MM.1S (cell line): ENCODE results near the gene DZIP1.
A peak's percentile ranks its signal among the peaks of the same experiment; 100 is the strongest.

Experiments
- DNase-seq: peaks from one replicate; pipeline ENCODE4 v3.0.0-alpha.2; 2015
- H2AFZ ChIP-seq: fragments of 300-600 bp; sonication (generic); 2 replicates; pipeline ENCODE4 v1.6.0; 2016; ENCODE audit warnings: antibody characterized with exemption, low read length
- H3F3A ChIP-seq: fragments of 300-600 bp; sonication (generic); 2 replicates; pipeline ENCODE4 v1.6.1; 2016; ENCODE audit warnings: mild to moderate bottlenecking, antibody characterized with exemption, low read length, moderate library complexity, mixed read lengths; ENCODE audit not compliant: insufficient read depth
- H3K27ac ChIP-seq: fragments of 300-600 bp; sonication (generic); 2 replicates; pipeline ENCODE4 v1.5.1; 2016; ENCODE audit warnings: mild to moderate bottlenecking, low read length
- H3K27me3 ChIP-seq: fragments of 300-600 bp; sonication (generic); replicated peaks from 2 replicates; pipeline ENCODE4 v1.6.0; 2016; ENCODE audit warnings: low read length; ENCODE audit not compliant: insufficient read depth
- H3K36me3 ChIP-seq: fragments of 300-600 bp; sonication (generic); replicated peaks from 2 replicates; pipeline ENCODE4 v1.6.1; 2016; ENCODE audit warnings: mild to moderate bottlenecking, low read length, mixed read lengths; ENCODE audit not compliant: insufficient read depth
- H3K4me1 ChIP-seq: fragments of 300-600 bp; sonication (generic); 2 replicates; pipeline ENCODE4 v1.6.1; 2016; ENCODE audit warnings: low read length, mixed read lengths
- H3K4me2 ChIP-seq: fragments of 300-600 bp; sonication (generic); 2 replicates; pipeline ENCODE4 v1.6.0; 2016; ENCODE audit warnings: low read depth, low read length
- H3K4me3 ChIP-seq: fragments of 300-600 bp; sonication (generic); 2 replicates; pipeline ENCODE4 v1.5.1; 2016; ENCODE audit warnings: low read length, mixed read lengths
- H3K79me2 ChIP-seq: fragments of 300-600 bp; sonication (generic); 2 replicates; pipeline ENCODE4 v1.6.1; 2016; ENCODE audit warnings: mixed run types, low read length, mixed read lengths
- H3K9ac ChIP-seq: fragments of 300-600 bp; sonication (generic); 2 replicates; pipeline ENCODE4 v1.6.1; 2016; ENCODE audit warnings: low read length, mixed read lengths
- H3K9me2 ChIP-seq: fragments of 300-600 bp; sonication (generic); replicated peaks from 2 replicates; pipeline ENCODE4 v1.6.1; 2016; ENCODE audit warnings: mild to moderate bottlenecking, low read length, mixed read lengths; ENCODE audit not compliant: insufficient read depth
- H3K9me3 ChIP-seq: fragments of 300-600 bp; sonication (generic); replicated peaks from 2 replicates; pipeline ENCODE4 v1.6.1; 2016; ENCODE audit warnings: mild to moderate bottlenecking, low read length, mixed read lengths; ENCODE audit not compliant: insufficient read depth
- H4K20me1 ChIP-seq: fragments of 300-600 bp; sonication (generic); 2 replicates; pipeline ENCODE4 v1.6.1; 2016; ENCODE audit warnings: mild to moderate bottlenecking, low read length, moderate library complexity, mixed read lengths; ENCODE audit not compliant: insufficient read depth
- CTCF ChIP-seq: fragments of 300-600 bp; sonication (generic); IDR thresholded peaks from 2 replicates; pipeline ENCODE4 v1.5.1; 2016; ENCODE audit warnings: antibody characterized with exemption, low read length, mixed read lengths
- EZH2 ChIP-seq: fragments of 300-600 bp; sonication (generic); optimal IDR thresholded peaks from 2 replicates; pipeline ENCODE3; 2017; ENCODE audit warnings: low read depth, mild to moderate bottlenecking, antibody characterized with exemption, low read length, mixed read lengths
- EZH2phosphoT487 ChIP-seq: fragments of 300-600 bp; sonication (generic); IDR thresholded peaks from 2 replicates; pipeline ENCODE4 v1.6.1; 2018; ENCODE audit warnings: antibody characterized with exemption, low read length

Gene DZIP1

GRCh38 chr13:95553581-95554385 lies 90.7 kb downstream of the DZIP1 start:
- Histone ChIP-seq H3K79me2 (no peaks in the 10 kb centered on the region), H3K27ac (no peak overlapping the region), H3K9ac (no peak overlapping the region), H4K20me1 (no peaks in the 10 kb centered on the region), H3K9me2 (no peaks in the 10 kb centered on the region), H3K27me3 (no peaks in the 10 kb centered on the region), H2AFZ (0 out of 2 replicates have a peak overlapping the region, but pooled peaks have one; percentile 17), H3K4me3 (peak overlapping the region; percentile 50), H3K4me1 (no peaks in the 10 kb centered on the region), H3K4me2 (peak overlapping the region; percentile 37; the same call in 1 of the 2 replicates), H3K9me3 (no peaks in the 10 kb centered on the region), H3K36me3 (no peaks in the 10 kb centered on the region), H3F3A (no peaks in the 10 kb centered on the region)
- TF ChIP-seq EZH2phosphoT487 (no peak), EZH2 (no peak), CTCF (no peak)
- no peak for DNase-seq

- peak; percentile 32 for DNase-seq
- no peaks in the 10 kb centered on the region for H3K4me1 ChIP-seq
- peak within 1 kb of the TSS; percentile 51 for H2AFZ ChIP-seq
- H3K9ac ChIP-seq, result no peak within 1 kb of the TSS
- no peaks in the 10 kb centered on the region for H3K36me3 ChIP-seq
- H3F3A ChIP-seq, result no peaks in the 10 kb centered on the region
- no peaks in the 10 kb centered on the region for H3K9me3 ChIP-seq
- H3K9me2 ChIP-seq, result no peaks in the 10 kb centered on the region
- no peak within 1 kb of the TSS for H3K27ac ChIP-seq
- TF ChIP-seq EZH2phosphoT487, result no peak
- peak; percentile 29 for TF ChIP-seq CTCF
- H4K20me1 ChIP-seq, result no peaks in the 10 kb centered on the region
- H3K27me3 ChIP-seq, result no peaks in the 10 kb centered on the region
- H3K4me2 ChIP-seq, result peak within 1 kb of the TSS; percentile 37; the same call in 1 of the 2 replicates
- no peaks in the 10 kb centered on the region for H3K79me2 ChIP-seq
- peak within 1 kb of the TSS; percentile 50 for H3K4me3 ChIP-seq
Observed at GRCh38 chr13:95552539-95553441, 91.7 kb downstream of the DZIP1 start, which contains the start of gene CLDN10. CLDN10 (plus strand) TSS chr13:95552720; CDS start chr13:95552754, 34 bp downstream.

GRCh38 chr13:95552208-95552538 lies 92.3 kb downstream of the DZIP1 start:
- DNase-seq, result no peak
- Histone ChIP-seq H3K4me2 (no peak overlapping the region; the same call in 1 of the 2 replicates), H3K27me3 (no peaks in the 10 kb centered on the region), H3K9me2 (no peaks in the 10 kb centered on the region), H4K20me1 (no peaks in the 10 kb centered on the region), H3K9ac (no peak overlapping the region), H2AFZ (no peak overlapping the region), H3F3A (no peaks in the 10 kb centered on the region), H3K4me1 (no peaks in the 10 kb centered on the region), H3K36me3 (no peaks in the 10 kb centered on the region), H3K27ac (no peak overlapping the region), H3K79me2 (no peaks in the 10 kb centered on the region), H3K9me3 (no peaks in the 10 kb centered on the region), H3K4me3 (peak overlapping the region; percentile 50; the same call in 1 of the 2 replicates)
- TF ChIP-seq CTCF (no peak), EZH2 (no peak), EZH2phosphoT487 (no peak)
